Cardiac fibroblast (primary cell): ENCODE data around the gene RALGDS.

Source experiments
- DNase-seq, 2 donors: peaks; one replicate each; pipeline versions ENCODE4 v3.0.0 to v3.0.0-alpha.2; 2010; ENCODE audit warnings: low read depth in 2 of 2
- H3K4me3 ChIP-seq, 2 donors: replicated peaks in 1 of 2; 1 replicate in 1 of 2; 2 replicates in 1 of 2; pipeline ENCODE4 v1.5.1; 2011; ENCODE audit warnings: low read depth in 2 of 2, low read length in 2 of 2, mild to moderate bottlenecking in 2 of 2, moderate library complexity in 1 of 2
- TF ChIP-seq, protein P1 (sequence below): IDR thresholded peaks from one replicate; pipeline ENCODE4 v1.5.1; 2011; ENCODE audit warnings: low read depth, mild to moderate bottlenecking, low read length, inconsistent platforms

The RALGDS gene

GRCh38 chr9:133108794-133109641, 12.0 kb downstream of the RALGDS start:
- no peak overlapping the region for H3K4me3 ChIP-seq
- TF ChIP-seq, protein P1, sequence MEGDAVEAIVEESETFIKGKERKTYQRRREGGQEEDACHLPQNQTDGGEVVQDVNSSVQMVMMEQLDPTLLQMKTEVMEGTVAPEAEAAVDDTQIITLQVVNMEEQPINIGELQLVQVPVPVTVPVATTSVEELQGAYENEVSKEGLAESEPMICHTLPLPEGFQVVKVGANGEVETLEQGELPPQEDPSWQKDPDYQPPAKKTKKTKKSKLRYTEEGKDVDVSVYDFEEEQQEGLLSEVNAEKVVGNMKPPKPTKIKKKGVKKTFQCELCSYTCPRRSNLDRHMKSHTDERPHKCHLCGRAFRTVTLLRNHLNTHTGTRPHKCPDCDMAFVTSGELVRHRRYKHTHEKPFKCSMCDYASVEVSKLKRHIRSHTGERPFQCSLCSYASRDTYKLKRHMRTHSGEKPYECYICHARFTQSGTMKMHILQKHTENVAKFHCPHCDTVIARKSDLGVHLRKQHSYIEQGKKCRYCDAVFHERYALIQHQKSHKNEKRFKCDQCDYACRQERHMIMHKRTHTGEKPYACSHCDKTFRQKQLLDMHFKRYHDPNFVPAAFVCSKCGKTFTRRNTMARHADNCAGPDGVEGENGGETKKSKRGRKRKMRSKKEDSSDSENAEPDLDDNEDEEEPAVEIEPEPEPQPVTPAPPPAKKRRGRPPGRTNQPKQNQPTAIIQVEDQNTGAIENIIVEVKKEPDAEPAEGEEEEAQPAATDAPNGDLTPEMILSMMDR, result no peak
- no peak for DNase-seq

- no peak for DNase-seq
- no peak overlapping the region for H3K4me3 ChIP-seq
- TF ChIP-seq, protein P1, result no peak
These were observed 12.9 kb downstream of the RALGDS start for GRCh38 chr9:133107961-133108793.

- TF ChIP-seq, protein P1, result no peak
- no peak overlapping the region for H3K4me3 ChIP-seq
- DNase-seq, result no peak
These were observed 13.8 kb downstream of the RALGDS start for GRCh38 chr9:133107245-133107722.

DNA sequence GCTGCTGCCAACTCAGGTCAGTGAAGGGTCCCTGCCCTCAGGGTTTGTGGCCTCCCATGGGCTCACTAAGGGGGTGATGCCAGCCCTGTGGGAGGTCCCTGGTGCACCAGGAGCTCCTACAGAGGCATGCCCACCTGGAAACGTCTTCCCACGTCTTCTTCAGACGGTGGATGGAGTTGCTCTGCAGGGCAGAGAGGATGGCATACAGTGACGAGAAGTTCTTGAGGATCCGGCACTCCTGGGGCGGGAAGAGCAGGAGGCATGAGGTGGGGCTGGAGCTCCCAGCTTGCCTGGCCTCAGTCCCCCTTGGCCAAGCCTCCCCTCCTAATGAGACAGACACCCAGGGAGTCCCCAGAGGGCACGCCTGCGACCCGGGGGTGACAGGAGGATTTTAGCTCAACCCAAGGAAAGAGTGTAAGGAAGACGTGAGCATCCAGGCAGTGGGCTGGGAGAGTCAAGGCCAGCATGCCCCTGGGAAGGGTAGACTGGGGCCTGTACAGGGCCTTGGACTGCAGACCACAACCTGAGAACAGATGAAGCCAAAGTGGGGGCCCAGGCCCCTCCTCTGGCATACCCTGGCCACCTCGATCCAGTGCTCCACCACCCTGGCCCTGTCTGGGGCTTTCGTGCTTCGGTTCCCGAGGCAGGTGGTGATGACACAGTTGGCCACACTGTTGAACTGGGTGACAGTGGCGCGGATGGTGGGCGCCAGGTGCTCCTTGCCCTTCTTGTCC, 14.4 kb downstream of the RALGDS start:
- no peak for DNase-seq
- TF ChIP-seq, protein P1, result no peak
- no peak overlapping the region for H3K4me3 ChIP-seq

GRCh38 chr9:133105461-133105770, 15.6 kb downstream of the RALGDS start:
- DNase-seq, result no peak
- TF ChIP-seq, protein P1, result no peak
- no peak overlapping the region for H3K4me3 ChIP-seq

DNA sequence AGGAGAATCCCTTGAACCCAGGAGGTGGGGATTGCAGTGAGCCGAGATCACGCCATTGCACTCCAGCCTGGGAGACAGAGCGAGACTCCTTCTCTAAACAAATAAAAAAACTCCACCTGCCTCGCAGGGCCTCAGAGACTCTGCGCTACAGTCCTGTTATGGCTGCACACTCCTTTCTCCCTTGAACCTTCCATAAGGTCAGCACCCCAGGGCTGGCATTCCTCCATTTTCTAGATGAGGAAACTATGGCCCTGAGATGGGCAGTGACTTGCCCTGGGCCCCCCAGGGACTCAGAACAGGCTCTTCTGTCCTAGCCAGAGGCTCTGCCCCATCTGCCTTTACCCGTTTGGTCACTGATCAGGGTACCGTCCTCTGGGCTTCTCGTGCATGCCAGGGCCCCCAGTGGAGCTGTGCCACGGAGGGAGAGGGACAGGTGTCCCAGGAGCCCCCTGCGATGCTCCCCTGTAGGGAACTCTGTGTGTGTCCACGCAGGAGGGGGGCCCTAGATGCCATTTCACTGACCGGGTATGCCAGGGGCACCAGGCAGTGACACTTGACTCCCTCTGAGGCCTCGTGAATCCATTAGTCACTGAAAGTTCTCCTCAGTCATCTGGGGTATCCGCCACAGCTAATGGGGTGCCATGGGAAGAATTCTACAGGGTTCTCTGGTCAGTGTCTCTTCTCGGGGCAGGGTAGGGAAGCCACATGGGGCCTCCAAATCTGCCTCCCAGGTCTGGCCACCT, 16.2 kb downstream of the RALGDS start:
- DNase-seq, result no peak
- TF ChIP-seq, protein P1, result no peak
- H3K4me3 ChIP-seq, result no peak overlapping the region
